Upper lobe of left lung (tissue), 4 donors: Measurements from ENCODE around the gene UGGT2.

ENCODE experiments used
- CTCF ChIP-seq, 6 experiments: fragments of 450-650 bp in 4 of 6; fragments of 200-600 bp in 2 of 6; sonication (generic) in 2 of 6; IDR thresholded peaks; one replicate each; pipeline ENCODE4 v1.5.1; 2016 to 2019; ENCODE audit warnings: antibody characterized with exemption in 6 of 6
- POLR2A ChIP-seq, 4 donors: fragments of 450-650 bp; IDR thresholded peaks; one replicate each; pipeline ENCODE4 v1.5.1; 2016 to 2017; ENCODE audit warnings: antibody characterized with exemption in 4 of 4, mild to moderate bottlenecking in 2 of 4
- POLR2AphosphoS5 ChIP-seq, 2 donors: sonication (generic); formaldehyde crosslinking; IDR thresholded peaks; one replicate each; pipeline ENCODE4 v1.5.1; 2017; ENCODE audit warnings: antibody characterized with exemption in 2 of 2

- TF ChIP-seq CTCF (IDR thresholded peaks at IDR 0.05) (no peak), POLR2A (IDR thresholded peaks at IDR 0.05) (no peak), POLR2AphosphoS5 (IDR thresholded peaks at IDR 0.05) (no peak)
Measured at GRCh38 chr13:95754069-95754468, 299.1 kb downstream of the UGGT2 start.
